ENCODE data around the gene XIRP2. TPM values are rescaled to one million over a fixed set of nuclear protein-coding genes. Genes with fewer than 3 reads are reported as not detected.

XIRP2 gene
- total RNA-seq, 1 donor from 2014 or later = not detected

DNA sequence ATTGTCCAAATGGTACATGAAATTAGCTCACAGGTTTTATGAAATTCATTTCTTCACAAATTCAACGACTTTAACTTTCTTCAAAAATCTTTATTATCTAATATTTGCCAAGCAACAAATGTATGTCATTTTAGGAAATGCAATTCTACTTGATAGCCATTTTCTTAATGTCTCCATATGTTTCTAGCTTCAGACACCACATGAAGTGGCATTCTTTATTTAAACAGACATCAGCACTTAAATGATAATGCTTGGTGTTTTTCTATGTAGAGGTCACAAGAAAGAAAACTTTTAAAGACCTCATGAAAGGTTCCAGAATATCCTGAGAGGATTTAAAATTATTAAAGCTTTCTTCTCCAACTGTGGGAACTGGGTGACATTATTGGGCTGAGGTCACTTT lies 44.2 kb upstream of the XIRP2 start:
- DNase-seq (ENCODE audit: low spot score) = no peak
- Histone ChIP-seq H4K20me1 (ENCODE audit: low read depth) (no peaks in the 10 kb centered on the region), H3K4me3 (no peak overlapping the region), H3K27me3 (no peaks in the 10 kb centered on the region), H3K4me1 (no peaks in the 10 kb centered on the region), H3K79me2 (ENCODE audit: low read depth) (no peaks in the 10 kb centered on the region), H3K4me2 (no peak overlapping the region), H2AFZ (replicated peaks) (no peak overlapping the region), H3F3A (ENCODE audit: low read depth) (no peaks in the 10 kb centered on the region), H3K9ac (no peak overlapping the region), H3K27ac (no peak overlapping the region), H3K36me3 (no peaks in the 10 kb centered on the region), H3K9me3 (ENCODE audit: low read depth) (peaks cover 8% of the 10 kb centered on the region)
- no peak for TF ChIP-seq EZH2phosphoT487 (IDR thresholded peaks at IDR 0.05)
- TF ChIP-seq, protein P1, sequence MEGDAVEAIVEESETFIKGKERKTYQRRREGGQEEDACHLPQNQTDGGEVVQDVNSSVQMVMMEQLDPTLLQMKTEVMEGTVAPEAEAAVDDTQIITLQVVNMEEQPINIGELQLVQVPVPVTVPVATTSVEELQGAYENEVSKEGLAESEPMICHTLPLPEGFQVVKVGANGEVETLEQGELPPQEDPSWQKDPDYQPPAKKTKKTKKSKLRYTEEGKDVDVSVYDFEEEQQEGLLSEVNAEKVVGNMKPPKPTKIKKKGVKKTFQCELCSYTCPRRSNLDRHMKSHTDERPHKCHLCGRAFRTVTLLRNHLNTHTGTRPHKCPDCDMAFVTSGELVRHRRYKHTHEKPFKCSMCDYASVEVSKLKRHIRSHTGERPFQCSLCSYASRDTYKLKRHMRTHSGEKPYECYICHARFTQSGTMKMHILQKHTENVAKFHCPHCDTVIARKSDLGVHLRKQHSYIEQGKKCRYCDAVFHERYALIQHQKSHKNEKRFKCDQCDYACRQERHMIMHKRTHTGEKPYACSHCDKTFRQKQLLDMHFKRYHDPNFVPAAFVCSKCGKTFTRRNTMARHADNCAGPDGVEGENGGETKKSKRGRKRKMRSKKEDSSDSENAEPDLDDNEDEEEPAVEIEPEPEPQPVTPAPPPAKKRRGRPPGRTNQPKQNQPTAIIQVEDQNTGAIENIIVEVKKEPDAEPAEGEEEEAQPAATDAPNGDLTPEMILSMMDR (IDR thresholded peaks at IDR 0.05) = no peak
- TF ChIP-seq EZH2 (IDR thresholded peaks at IDR 0.05) = no peak
- no peaks in the 10 kb centered on the region for H3K36me3 Mint-ChIP-seq
- H3K27me3 Mint-ChIP-seq (ENCODE audit: insufficient read depth, low read depth) = no peaks in the 10 kb centered on the region
- H3K4me3 Mint-ChIP-seq = no peak overlapping the region
- H3K4me1 Mint-ChIP-seq = peaks cover 8% of the 10 kb centered on the region
- H3K27ac Mint-ChIP-seq = no peak overlapping the region
- peaks cover 10% of the 10 kb centered on the region for H3K9me3 Mint-ChIP-seq

DNA sequence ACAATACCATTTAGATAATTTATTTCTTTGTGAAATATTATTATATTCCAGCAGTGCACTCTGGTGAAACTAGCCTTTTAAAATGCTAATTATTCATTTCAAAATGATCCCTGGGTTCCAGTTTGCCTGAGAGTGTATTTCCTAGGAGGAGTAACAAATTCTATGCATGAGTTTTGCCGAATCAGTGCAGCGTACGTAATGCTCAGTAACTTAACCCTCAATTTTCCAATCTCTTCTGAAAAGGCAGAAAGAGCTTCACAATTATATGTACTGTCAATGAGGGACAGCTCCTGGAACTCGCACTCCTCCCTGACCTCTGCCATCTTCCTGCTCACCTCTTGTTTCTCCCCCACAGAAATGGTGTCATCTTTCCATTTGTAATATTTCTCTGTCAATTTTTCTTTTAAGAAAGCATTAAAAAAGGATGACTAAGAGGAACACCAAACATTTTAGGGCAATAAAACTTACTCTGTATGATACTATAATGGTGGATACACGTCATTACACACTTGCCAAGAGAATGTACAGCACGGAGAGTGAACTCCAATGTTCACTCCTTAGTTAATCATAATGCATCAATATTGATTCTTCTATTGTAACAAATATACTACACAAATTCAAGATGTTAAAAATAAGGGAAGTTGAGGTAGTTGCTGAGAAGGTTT lies 25.7 kb upstream of the XIRP2 start:
- Histone ChIP-seq H4K20me1 (ENCODE audit: low read depth) (no peaks in the 10 kb centered on the region), H3K9ac (no peak overlapping the region), H2AFZ (replicated peaks) (no peak overlapping the region), H3K27me3 (no peaks in the 10 kb centered on the region), H3K79me2 (ENCODE audit: low read depth) (no peaks in the 10 kb centered on the region), H3K9me3 (ENCODE audit: low read depth) (no peaks in the 10 kb centered on the region), H3F3A (ENCODE audit: low read depth) (no peaks in the 10 kb centered on the region), H3K4me3 (no peak overlapping the region), H3K36me3 (no peaks in the 10 kb centered on the region), H3K4me2 (no peak overlapping the region), H3K4me1 (no peaks in the 10 kb centered on the region), H3K27ac (no peak overlapping the region)
- H3K4me1 Mint-ChIP-seq = no peaks in the 10 kb centered on the region
- H3K36me3 Mint-ChIP-seq = no peaks in the 10 kb centered on the region
- no peak for DNase-seq (ENCODE audit: low spot score)
- no peak overlapping the region for H3K4me3 Mint-ChIP-seq
- H3K27ac Mint-ChIP-seq = no peak overlapping the region
- no peaks in the 10 kb centered on the region for H3K27me3 Mint-ChIP-seq (ENCODE audit: insufficient read depth, low read depth)
- TF ChIP-seq EZH2 (IDR thresholded peaks at IDR 0.05) = no peak
- TF ChIP-seq, protein P1 (IDR thresholded peaks at IDR 0.05) = no peak
- no peak for TF ChIP-seq EZH2phosphoT487 (IDR thresholded peaks at IDR 0.05)
- H3K9me3 Mint-ChIP-seq = no peaks in the 10 kb centered on the region

DNA sequence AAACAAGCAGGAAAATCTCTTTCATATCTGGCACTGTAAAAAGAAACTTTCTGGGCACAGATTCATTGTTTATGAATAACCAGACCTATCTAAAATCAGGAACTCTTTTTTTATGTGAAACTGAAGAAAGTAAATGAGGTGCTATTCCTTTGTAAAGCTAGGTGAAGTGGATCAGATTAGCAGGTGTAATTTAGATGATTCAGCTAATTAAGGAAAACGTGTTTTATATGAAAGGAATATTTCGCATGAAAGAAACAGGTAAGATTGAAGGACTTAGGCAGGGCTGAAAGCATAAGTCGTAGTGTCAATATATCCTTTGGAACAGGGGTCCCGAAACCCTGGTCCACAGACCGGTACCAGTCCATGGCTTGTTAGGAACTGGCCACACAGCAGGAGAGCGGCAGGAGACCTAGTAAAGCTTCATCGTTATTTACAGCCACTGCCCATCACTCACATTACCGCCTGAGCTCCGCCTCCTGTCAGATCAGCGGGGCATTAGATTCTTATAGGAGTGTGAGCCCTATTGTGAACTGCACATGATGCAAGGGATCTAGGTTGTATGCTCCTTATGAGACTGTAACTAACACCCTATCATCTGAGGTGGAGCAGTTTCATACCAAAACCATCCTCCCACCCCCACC lies 20.3 kb upstream of the XIRP2 start:
- H3K27me3 ChIP-seq = no peaks in the 10 kb centered on the region
- no peaks in the 10 kb centered on the region for H3K36me3 ChIP-seq
- DNase-seq (ENCODE audit: low spot score) = peak; percentile 32
- H3K9me3 ChIP-seq (ENCODE audit: low read depth) = no peaks in the 10 kb centered on the region
- Mint-ChIP-seq H3K4me3 (no peak overlapping the region), H3K27ac (no peak overlapping the region), H3K4me1 (peaks cover 5% of the 10 kb centered on the region), H3K27me3 (ENCODE audit: insufficient read depth, low read depth) (no peaks in the 10 kb centered on the region), H3K36me3 (no peaks in the 10 kb centered on the region), H3K9me3 (no peaks in the 10 kb centered on the region)
- no peaks in the 10 kb centered on the region for H3K4me1 ChIP-seq
- no peaks in the 10 kb centered on the region for H3F3A ChIP-seq (ENCODE audit: low read depth)
- no peaks in the 10 kb centered on the region for H3K79me2 ChIP-seq (ENCODE audit: low read depth)
- no peak overlapping the region for H3K9ac ChIP-seq
- no peaks in the 10 kb centered on the region for H4K20me1 ChIP-seq (ENCODE audit: low read depth)
- H3K4me2 ChIP-seq = no peak overlapping the region
- H3K4me3 ChIP-seq = no peak overlapping the region
- H2AFZ ChIP-seq (replicated peaks) = no peak overlapping the region
- no peak overlapping the region for H3K27ac ChIP-seq
- TF ChIP-seq EZH2phosphoT487 (IDR thresholded peaks at IDR 0.05) = no peak

DNA sequence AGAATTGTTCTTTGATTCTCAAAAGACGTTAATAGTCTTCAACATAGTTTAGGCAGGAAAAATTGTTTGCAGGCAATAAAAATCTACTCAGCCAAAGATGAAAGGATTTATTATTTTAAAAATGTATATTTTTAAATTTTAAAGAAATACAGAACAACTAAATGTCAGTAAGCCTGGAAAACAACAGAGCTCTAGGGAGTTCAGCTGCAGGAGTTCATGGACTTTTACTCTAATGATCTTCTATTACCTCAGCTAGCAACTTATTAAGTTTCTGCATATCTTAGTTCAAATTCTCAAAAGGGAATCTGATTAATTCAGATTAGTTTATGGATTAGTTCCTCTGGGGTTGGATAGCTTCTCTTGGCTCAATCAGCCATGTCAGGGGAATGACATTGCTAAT lies 17.9 kb upstream of the XIRP2 start:
- Histone ChIP-seq H3K9me3 (ENCODE audit: low read depth) (no peaks in the 10 kb centered on the region), H3F3A (ENCODE audit: low read depth) (no peaks in the 10 kb centered on the region), H3K27me3 (no peaks in the 10 kb centered on the region), H3K4me1 (no peaks in the 10 kb centered on the region), H3K4me3 (no peak overlapping the region), H3K79me2 (ENCODE audit: low read depth) (no peaks in the 10 kb centered on the region), H2AFZ (replicated peaks) (no peak overlapping the region), H3K9ac (no peak overlapping the region), H3K4me2 (no peak overlapping the region), H4K20me1 (ENCODE audit: low read depth) (no peaks in the 10 kb centered on the region), H3K36me3 (no peaks in the 10 kb centered on the region), H3K27ac (no peak overlapping the region)
- no peaks in the 10 kb centered on the region for H3K9me3 Mint-ChIP-seq
- no peaks in the 10 kb centered on the region for H3K36me3 Mint-ChIP-seq
- no peak overlapping the region for H3K4me3 Mint-ChIP-seq
- DNase-seq (ENCODE audit: low spot score) = no peak
- no peaks in the 10 kb centered on the region for H3K27me3 Mint-ChIP-seq (ENCODE audit: insufficient read depth, low read depth)
- H3K27ac Mint-ChIP-seq = no peak overlapping the region
- TF ChIP-seq EZH2 (IDR thresholded peaks at IDR 0.05) (no peak), EZH2phosphoT487 (IDR thresholded peaks at IDR 0.05) (no peak)
- TF ChIP-seq, protein P1 (IDR thresholded peaks at IDR 0.05) = no peak
- peaks cover 5% of the 10 kb centered on the region for H3K4me1 Mint-ChIP-seq

All from neural progenitor cell (in vitro differentiated cells).